K562 (cell line): Measurements from ENCODE around the gene ADAM15. TPM values are rescaled to one million over a fixed set of nuclear protein-coding genes. Genes with fewer than 3 reads are reported as not detected.

Experiments used
- ATAC-seq: fragments of 200-7000 bp; cut with Tn5 transposase; 3 replicates; pipeline ENCODE4 v1.9.1; 2020; ENCODE audit warnings: moderate library complexity
- BruUV-seq: library from RNA; stranded (reverse); fragments of 400-500 nt; replicated peaks from 2 replicates; lab custom pipeline; 2021; lab: Mats Ljungman, UMichigan
- CTCF ChIA-PET: fragments of 300-600 bp; formaldehyde crosslinking; extraction: SDS; loops from one replicate; lab custom pipeline; 2021; ENCODE audit warnings: low intra/inter-chr PET ratio; lab: Yijun Ruan, JAX
- POLR2A ChIA-PET: fragments of 300-600, 350-650 bp; sonication (Branson Sonifier 250); formaldehyde crosslinking; extraction: SDS; loops from one replicate; lab custom pipeline; 2021; ENCODE audit warnings: antibody characterized with exemption, inconsistent platforms; lab: Yijun Ruan, JAX
- DNase-seq, 4 experiments: peaks; one replicate each; pipeline versions ENCODE4 v3.0.0 to v3.0.0-alpha.2; 2011 to 2018; ENCODE audit warnings: low spot score in 3 of 4, mixed read lengths in 3 of 4; ENCODE audit errors: extremely low read depth in 1 of 4
- FAIRE-seq: peaks from 2 replicates; lab custom pipeline; 2011; peaks lifted over from hg19 to GRCh38; lab: Jason Lieb, UNC
- H2AFZ ChIP-seq: 2 replicates; pipeline ENCODE4 v1.6.0; 2011; ENCODE audit warnings: low read depth, low read length, control low read depth, inconsistent platforms
- H3K27ac ChIP-seq: fragments of 200-600 bp; 3 replicates; pipeline ENCODE4 v1.8.0; 2011; ENCODE audit warnings: low read depth, mild to moderate bottlenecking, control low read depth, inconsistent platforms, low read length, moderate library complexity, mixed read lengths; ENCODE audit errors: extremely low read depth
- H3K27me3 ChIP-seq, 2 experiments: fragments of 300-600 bp in 1 of 2; 2 replicates in 1 of 2; 3 replicates in 1 of 2; pipeline versions ENCODE4 v1.6.0 to v1.8.0; 2011; ENCODE audit warnings: inconsistent platforms in 2 of 2, low read length in 2 of 2, mild to moderate bottlenecking in 1 of 2, mixed read lengths in 1 of 2, moderate library complexity in 1 of 2; ENCODE audit not compliant: control insufficient read depth in 2 of 2, insufficient read depth in 2 of 2
- H3K36me3 ChIP-seq: fragments of 300-600 bp; 3 replicates; pipeline ENCODE4 v1.8.0; 2011; ENCODE audit warnings: mild to moderate bottlenecking, low read length, inconsistent platforms; ENCODE audit not compliant: control insufficient read depth, insufficient read depth
- H3K4me1 ChIP-seq, 2 experiments: fragments of 200-600 bp in 1 of 2; replicated peaks in 1 of 2; 2 replicates in 1 of 2; 3 replicates in 1 of 2; pipeline versions ENCODE4 v1.5.1 to v1.8.0; 2011; ENCODE audit warnings: inconsistent platforms in 2 of 2, low read length in 2 of 2, mild to moderate bottlenecking in 1 of 2, mixed read lengths in 1 of 2, moderate library complexity in 1 of 2; ENCODE audit not compliant: control insufficient read depth in 2 of 2, insufficient read depth in 2 of 2
- H3K4me2 ChIP-seq: 2 replicates; pipeline ENCODE4 v1.6.1; 2011; ENCODE audit warnings: low read length, control low read depth, inconsistent platforms, mixed read lengths; ENCODE audit not compliant: insufficient read depth
- H3K4me3 ChIP-seq: fragments of 200-600 bp; sonication (generic), shearing (Covaris generic); 2 replicates; pipeline ENCODE4 v1.5.1; 2016; ENCODE audit warnings: control low read depth, inconsistent platforms
- H3K79me2 ChIP-seq: fragments of 200-600 bp; 3 replicates; pipeline ENCODE4 v1.8.0; 2011; ENCODE audit warnings: low read length, inconsistent platforms; ENCODE audit not compliant: control insufficient read depth, insufficient read depth
- H3K9ac ChIP-seq, 2 experiments: 2 replicates each; pipeline versions ENCODE4 v1.6.0 to v1.6.1; 2011; ENCODE audit warnings: low read depth in 2 of 2, low read length in 2 of 2, control low read depth in 1 of 2, inconsistent platforms in 1 of 2, mild to moderate bottlenecking in 1 of 2, mixed read lengths in 1 of 2; ENCODE audit not compliant: insufficient read depth in 1 of 2
- H3K9me1 ChIP-seq: one replicate; pipeline ENCODE4 v1.6.0; 2011; ENCODE audit warnings: inconsistent platforms, mild to moderate bottlenecking, low read length, moderate library complexity; ENCODE audit not compliant: control insufficient read depth, insufficient read depth
- H3K9me3 ChIP-seq: replicated peaks from 2 replicates; pipeline ENCODE4 v1.5.1; 2011; ENCODE audit warnings: low read depth, low read length, inconsistent platforms; ENCODE audit not compliant: control insufficient read depth, insufficient read depth
- H4K20me1 ChIP-seq: replicated peaks from 2 replicates; pipeline ENCODE4 v1.6.1; 2011; ENCODE audit warnings: low read length, inconsistent platforms, mixed read lengths; ENCODE audit not compliant: control insufficient read depth, insufficient read depth
- C11orf30 ChIP-seq: fragments of 450-650 bp; IDR thresholded peaks from 2 replicates; pipeline ENCODE4 v1.6.1; 2016; ENCODE audit warnings: low read depth, mild to moderate bottlenecking
- CAMTA2 ChIP-seq: fragments of 250-450 bp; sonication (Bioruptor Pico); conservative IDR thresholded peaks from 2 replicates; pipeline ENCODE4 v1.5.1; 2022
- FOXA3 ChIP-seq, 2 experiments: fragments of 450-650 bp in 1 of 2; sonication (generic) in 1 of 2; formaldehyde crosslinking; IDR thresholded peaks in 1 of 2; conservative IDR thresholded peaks in 1 of 2; 2 replicates each; pipeline versions ENCODE4 v1.4.0 to v1.8.0; 2020 to 2022; ENCODE audit warnings: mild to moderate bottlenecking in 2 of 2, missing genetic modification reagents in 1 of 2
- MED1 ChIP-seq: sonication (generic); formaldehyde crosslinking; IDR thresholded peaks from 2 replicates; pipeline ENCODE4 v1.8.1; 2023; ENCODE audit warnings: missing genetic modification reagents, borderline replicate concordance
- NCOR1 ChIP-seq: fragments of 450-650 bp; IDR thresholded peaks from 2 replicates; pipeline ENCODE4 v1.6.1; 2016; ENCODE audit warnings: mild to moderate bottlenecking, moderate library complexity
- POU5F1 ChIP-seq: fragments of 150-350 bp; IDR thresholded peaks from 2 replicates; pipeline ENCODE4 v1.6.1; 2014; ENCODE audit warnings: borderline replicate concordance, low read length, low read depth, mild to moderate bottlenecking; ENCODE audit not compliant: partially characterized antibody
- REST ChIP-seq, 2 experiments: fragments of 450-650 bp; formaldehyde crosslinking in 1 of 2; IDR thresholded peaks; 2 replicates each; pipeline versions ENCODE4 v1.4.0 to v1.6.1; 2014 to 2020; ENCODE audit warnings: mild to moderate bottlenecking in 2 of 2, borderline replicate concordance in 1 of 2, low read depth in 1 of 2
- SMAD2 ChIP-seq: fragments of 150-350 bp; IDR thresholded peaks from 2 replicates; pipeline ENCODE4 v1.6.1; 2014; ENCODE audit warnings: low read depth, mild to moderate bottlenecking, low read length
- ZNF253 ChIP-seq: fragments of 250-450 bp; sonication (Bioruptor Pico); conservative IDR thresholded peaks from 2 replicates; pipeline ENCODE4 v1.6.1; 2021; ENCODE audit warnings: mild to moderate bottlenecking
- ZNF444 ChIP-seq: fragments of 250-450 bp; sonication (Bioruptor Pico); IDR thresholded peaks from 2 replicates; pipeline ENCODE4 v1.4.0; 2020; ENCODE audit warnings: mild to moderate bottlenecking, moderate library complexity
- ZNF57 ChIP-seq: fragments of 450-650 bp; formaldehyde crosslinking; IDR thresholded peaks from 2 replicates; pipeline ENCODE4 v1.4.0; 2020; ENCODE audit warnings: mild to moderate bottlenecking, moderate library complexity
- WGBS: fragments of 100-300 bp; shearing (Covaris generic); methylation state at CpG from one replicate; pipeline ENCODE4 v1.1.6; 2016; ENCODE audit warnings: low coverage, mixed read lengths; ENCODE audit not compliant: insufficient coverage; ENCODE audit errors: missing lambda C conversion rate; 5-methylcytosine and 5-hydroxymethylcytosine counted together
- in situ Hi-C: fragments of 300-500 bp; cut with MboI; formaldehyde crosslinking; loops from 4 replicates; pipeline ENCODE4 v1.15.0; 2018; ENCODE audit warnings: inconsistent platforms, mixed read lengths
- intact Hi-C: fragments of 100-400 bp; cut with micrococcal nuclease; formaldehyde crosslinking; loops from 2 replicates; pipeline ENCODE4 v1.14.2; 2022
- polyA plus RNA-seq, 8 experiments: library from polyadenylated mRNA; depleted of rRNA in 4 of 8; stranded (reverse) in 5 of 8; unstranded in 3 of 8; fragments of >200 nt; fragmentation: Nextera tagmentation in 2 of 8; fragmentation: Illumina TruSeq in 1 of 8; extraction: Ambion mirVana in 2 of 8; extraction: Trizol in 1 of 8; gene quantifications; 2 replicates each; pipeline versions ENCODE4 v1.2.1 to v1.2.3, GENCODE V29; 2011 to 2014; ENCODE audit warnings: inconsistent platforms in 1 of 8, missing spikeins in 1 of 8
- total RNA-seq, 7 experiments: library from RNA; depleted of rRNA in 6 of 7; stranded (reverse); fragments of >200 nt in 6 of 7; fragmentation: Illumina TruSeq in 2 of 7; extraction: Trizol in 2 of 7; gene quantifications; 2 replicates each; pipeline versions ENCODE4 v1.2.1 to v1.2.3, GENCODE V29; 2011 to 2021; ENCODE audit warnings: low replicate concordance in 1 of 7

ADAM15 gene
- total and polyA plus RNA-seq, 9 of the 15 experiments (the other 6 are each of a cell fraction or from before 2014, with no cell fraction given), result 0.69 to 72.3 (median 32.8) TPM

- ChIA-PET POLR2A (interaction anchor here (0.6 to 0.8 kb wide), 4 partner anchors 21 to 728 kb away, joined by 3 to 4 read pairs (median 3); no protein-coding TSS in a partner anchor), CTCF (no interaction called here)
- Histone ChIP-seq H3K79me2 (no peaks in the 10 kb centered on the region), H3K27ac (no peak overlapping the region), H3K4me1 (peaks cover 33 to 42% of the 10 kb centered on the region in 2 experiments), H3K9me3 (no peaks in the 10 kb centered on the region), H3K9me1 (no peaks in the 10 kb centered on the region), H3K27me3 (no peaks in the 10 kb centered on the region), H3K4me2 (no peak overlapping the region), H4K20me1 (no peaks in the 10 kb centered on the region; the same call in 1 of the 2 replicates), H3K36me3 (peaks cover 11% of the 10 kb centered on the region; the same call in 1 of the 3 replicates), H3K4me3 (no peak overlapping the region), H3K9ac (0 out of 4 replicates have a peak overlapping the region, but pooled peaks of 1 of the 2 experiments have one; percentile 70), H2AFZ (no peak overlapping the region)
- DNase-seq (no peak), ATAC-seq (no peak), FAIRE-seq (no peak)
- no TSS peak for BruUV-seq
- intact Hi-C loops, result no loop called here
- 28% methylated on average over 6 of the region's 7 CpGs for WGBS
- in situ Hi-C loops, result no loop called here
- TF ChIP-seq ZNF444 (CRISPR knock-in tag), result no peak
- no peak for TF ChIP-seq NCOR1
- no peak for TF ChIP-seq SMAD2
- TF ChIP-seq C11orf30, result no peak
- no peak for TF ChIP-seq REST (IDR thresholded peaks at IDR 0.05; ENCODE audit: borderline replicate concordance)
- TF ChIP-seq REST (CRISPR knock-in tag; IDR thresholded peaks at IDR 0.05; ENCODE audit: low read depth), result no peak
- no peak for TF ChIP-seq FOXA3 (CRISPR knock-in tag; conservative IDR thresholded peaks at IDR 0.05 in 1 of 2, IDR thresholded peaks at IDR 0.05 in 1 of 2)
- TF ChIP-seq MED1 (CRISPR knock-in tag), result no peak
- no peak for TF ChIP-seq ZNF253 (CRISPR knock-in tag)
- no peak for TF ChIP-seq POU5F1
- no peak for TF ChIP-seq ZNF57
- TF ChIP-seq CAMTA2 (CRISPR knock-in tag), result no peak
Observed at GRCh38 chr1:155072531-155073289, 21.6 kb downstream of the ADAM15 start.
